NCI-H1436 treated with DMSO at 0.1 percent for 48 hours (cell line): Measurements from ENCODE around the gene UBN2.

ENCODE experiments used
- DNase-seq: peaks from one replicate; lab custom pipeline; 2025; lab: John Stamatoyannopoulos, UW

The UBN2 gene

DNA sequence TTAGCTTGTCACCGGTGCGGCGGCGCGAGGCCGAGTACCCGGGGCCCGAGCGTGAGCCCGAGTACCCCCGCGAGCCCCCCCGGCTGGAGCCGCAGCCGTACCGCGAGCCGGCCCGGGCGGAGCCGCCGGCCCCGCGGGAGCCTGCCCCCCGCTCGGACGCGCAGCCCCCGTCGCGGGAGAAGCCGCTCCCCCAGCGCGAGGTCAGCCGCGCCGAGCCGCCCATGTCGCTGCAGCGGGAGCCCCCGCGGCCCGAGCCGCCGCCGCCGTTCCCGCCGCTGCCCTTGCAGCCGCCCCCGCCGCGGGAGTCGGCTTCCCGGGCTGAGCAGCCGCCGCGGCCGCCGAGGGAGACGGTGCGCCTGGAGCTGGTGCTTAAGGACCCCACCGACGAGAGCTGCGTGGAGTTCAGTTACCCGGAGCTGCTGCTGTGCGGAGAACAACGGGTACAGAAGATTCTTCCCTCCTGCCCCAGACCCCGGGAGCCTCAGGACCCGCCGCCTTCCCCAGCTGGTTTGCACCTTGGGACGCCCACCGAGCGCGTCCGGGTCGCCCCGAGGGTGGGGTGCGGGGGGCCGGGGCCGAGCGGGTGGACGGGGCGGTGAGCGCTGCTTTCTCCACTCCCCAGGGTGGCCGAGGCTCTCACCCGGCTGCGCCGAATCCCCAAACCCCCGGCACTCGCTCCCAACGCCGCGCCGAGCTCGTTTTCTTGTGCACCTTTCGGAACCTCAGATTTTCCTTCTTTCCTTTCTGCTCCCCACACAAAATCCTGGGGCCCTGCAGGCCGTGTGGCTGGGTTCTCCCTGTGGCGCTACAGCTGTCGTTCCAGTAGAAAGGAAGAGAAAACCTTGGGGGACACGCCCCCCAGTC lies 708 bp downstream of the UBN2 start:
- no peak for DNase-seq

DNA sequence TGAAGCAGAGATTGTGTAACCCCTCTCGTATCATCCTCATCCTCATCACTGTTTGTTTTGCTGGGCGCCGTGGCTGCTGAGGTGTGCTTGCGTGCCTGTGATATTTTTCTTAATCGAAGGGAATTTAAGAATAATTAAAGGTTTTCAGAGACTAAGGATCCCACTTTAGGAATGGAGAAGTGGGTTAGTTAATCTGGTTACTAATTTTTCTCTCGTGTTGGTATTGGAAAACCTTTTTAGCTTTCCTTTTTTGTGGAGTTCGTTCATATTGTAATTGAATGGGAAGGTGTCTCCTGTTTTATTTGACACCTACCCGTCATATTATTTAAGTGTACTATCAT lies 1.3 kb downstream of the UBN2 start:
- DNase-seq = no peak

DNA sequence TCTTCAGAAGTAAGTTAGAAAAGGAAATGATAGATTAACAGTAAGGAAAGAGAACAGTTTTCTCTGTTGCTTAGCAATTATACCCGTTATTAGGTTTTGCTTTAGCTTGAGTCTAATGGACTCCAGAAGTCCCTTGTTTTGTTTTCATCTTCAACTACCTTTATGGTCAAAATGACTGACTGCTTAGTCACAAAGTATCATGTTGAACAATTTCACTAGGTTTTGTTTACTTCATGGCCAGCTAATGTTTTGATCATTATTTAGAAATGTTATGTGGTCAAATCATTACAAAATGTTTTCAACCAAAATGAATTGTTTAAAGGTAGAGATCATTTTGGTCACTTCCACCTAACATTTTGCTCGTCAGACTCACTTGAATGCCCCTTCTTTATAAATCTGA lies 1.9 kb downstream of the UBN2 start:
- DNase-seq = no peak

DNA sequence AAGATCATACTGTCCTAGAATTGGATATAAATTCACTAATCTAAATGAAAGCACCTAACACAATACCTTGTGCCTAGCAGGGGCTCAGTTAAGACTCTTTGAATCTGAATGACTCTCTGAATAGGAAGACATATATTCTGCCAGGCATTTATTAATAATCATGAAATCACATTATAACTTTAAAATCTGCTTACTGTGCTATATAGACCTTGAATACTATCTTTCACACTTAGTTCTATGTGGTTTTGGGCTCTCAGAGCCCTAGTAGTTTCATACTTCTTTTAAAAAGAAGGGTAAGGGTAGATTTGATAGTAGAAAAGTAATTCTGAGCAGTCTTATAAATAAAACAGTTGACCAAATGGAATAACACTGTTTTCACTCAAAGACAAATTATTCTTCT lies 10.2 kb downstream of the UBN2 start:
- DNase-seq = no peak

DNA sequence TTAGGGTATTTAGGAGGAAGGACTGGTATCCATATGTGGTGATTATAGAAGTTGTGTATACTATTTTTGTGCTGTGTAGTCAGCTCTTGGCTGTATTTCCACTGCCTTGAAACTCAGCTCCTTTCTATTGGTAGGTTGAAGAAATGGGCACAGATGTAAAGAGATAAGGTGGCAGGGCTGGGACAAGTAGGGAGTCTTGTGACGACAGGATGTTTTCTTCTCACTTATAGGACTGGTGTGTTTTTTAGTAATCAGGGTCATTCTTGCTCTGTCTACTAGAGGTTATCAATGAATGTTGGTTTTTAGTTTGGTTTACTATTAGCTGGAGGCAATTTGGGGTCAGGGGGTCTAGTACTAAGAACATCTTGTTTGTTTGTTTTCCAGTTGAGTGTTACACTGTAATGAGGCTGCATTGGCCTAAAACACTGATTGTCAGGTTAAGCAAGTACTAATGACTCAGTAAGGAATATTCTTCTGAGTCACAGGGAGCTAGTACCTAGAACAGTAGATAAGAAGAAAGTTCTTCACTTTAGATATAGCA lies 11.8 kb downstream of the UBN2 start:
- no peak for DNase-seq

DNA sequence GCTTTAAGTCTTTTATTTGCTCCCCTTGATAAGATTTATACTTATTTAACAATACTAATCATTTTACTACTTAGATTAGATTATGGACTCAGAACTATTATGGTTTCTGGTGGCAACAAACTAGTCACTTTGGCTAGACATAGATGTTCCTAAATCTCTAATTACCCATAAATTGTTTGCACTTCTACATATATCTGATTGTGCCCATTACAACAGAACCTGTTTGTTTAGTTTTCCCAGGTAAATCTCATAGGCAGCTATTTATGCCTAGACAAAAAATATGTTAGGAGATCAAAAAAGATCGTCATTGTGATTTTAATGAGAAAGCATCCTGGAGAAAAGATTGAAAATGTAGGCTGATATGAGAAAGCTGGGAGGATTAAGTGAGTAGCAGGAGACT lies 14.4 kb downstream of the UBN2 start:
- DNase-seq = no peak

DNA sequence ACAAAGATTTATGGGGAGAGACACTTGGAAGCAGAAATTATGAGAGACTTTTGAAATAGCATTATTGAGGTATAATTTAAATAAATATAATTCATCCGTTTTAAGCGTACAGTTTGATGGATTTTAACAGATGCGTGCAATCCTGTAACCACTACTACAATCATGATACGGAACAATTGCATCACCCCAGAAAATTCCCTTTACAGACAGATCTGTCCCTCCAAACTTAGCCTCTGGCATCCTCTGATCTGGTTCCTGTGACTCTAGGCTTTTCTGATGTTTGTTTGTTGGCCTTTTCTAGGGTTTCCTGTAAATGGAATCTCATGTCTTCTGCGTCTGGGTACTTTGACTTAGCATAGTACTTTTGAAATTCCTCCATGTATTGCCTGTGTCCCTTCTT lies 15.5 kb downstream of the UBN2 start:
- DNase-seq = no peak

DNA sequence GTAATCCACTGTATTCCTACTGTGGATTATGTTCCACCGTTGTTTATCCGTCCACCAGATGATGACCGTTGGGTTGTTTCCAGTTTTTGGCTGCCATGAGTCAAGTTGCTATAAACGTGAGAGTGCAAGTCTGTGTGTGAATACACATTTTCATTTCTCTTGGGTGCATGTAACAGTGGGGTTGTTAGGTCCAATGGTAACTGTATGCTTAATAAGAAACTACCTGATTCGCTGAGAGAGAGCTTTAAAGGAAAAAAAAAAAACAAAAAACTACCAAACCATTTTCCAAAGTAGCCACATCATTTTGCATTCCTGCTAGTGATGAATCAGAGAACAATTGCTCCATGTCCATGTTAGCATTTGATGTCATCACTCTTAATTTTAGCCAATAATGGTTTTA lies 15.9 kb downstream of the UBN2 start:
- DNase-seq = no peak

DNA sequence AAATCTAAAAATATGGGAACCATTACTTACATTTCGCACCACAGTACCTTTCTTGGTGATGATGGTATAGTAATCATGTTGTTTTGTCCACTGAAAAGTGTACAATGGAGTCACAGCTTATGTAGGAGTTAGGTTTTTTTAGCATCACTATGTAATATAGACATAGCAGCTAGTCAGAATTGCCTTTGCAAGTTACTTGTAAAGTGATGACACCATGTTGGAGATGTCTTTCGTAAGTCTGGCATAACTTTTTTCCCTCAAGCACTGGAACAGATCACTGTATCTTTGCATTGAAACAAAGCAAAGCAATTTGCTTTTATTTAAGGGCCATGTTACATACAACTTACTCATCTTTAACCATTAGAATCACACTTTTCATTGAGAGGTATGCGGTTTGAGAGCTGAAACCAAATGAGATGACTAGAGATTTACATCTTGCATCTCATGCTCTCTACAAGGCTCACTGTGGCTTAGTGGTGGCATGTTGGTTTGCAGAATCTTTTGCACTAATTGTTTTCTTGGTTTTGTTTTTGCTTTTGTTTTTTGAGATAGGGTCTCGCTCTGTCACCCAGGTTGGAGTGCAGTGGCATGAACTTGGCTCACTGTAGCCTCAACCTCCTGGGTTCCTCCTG lies 18.3 kb downstream of the UBN2 start:
- DNase-seq = no peak

DNA sequence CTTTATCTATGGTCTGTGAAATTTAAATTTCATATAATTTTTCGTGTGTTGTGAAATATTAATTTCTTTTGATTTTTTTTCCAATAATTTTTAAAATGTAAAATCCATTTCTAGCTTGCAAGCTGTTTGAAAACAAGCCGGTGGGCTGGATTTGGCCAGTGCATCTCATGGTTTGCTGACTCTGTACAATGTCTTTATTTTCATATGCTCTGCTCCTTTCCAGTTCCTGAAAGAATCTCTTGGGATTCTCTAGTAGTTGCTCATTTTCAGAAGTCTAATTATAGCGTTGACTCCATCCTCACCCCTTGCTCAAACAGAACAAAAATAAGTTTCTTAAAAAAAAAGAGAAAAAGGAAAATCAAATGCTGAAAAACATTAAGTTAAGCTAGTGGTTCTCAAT lies 21.4 kb downstream of the UBN2 start:
- no peak for DNase-seq

DNA sequence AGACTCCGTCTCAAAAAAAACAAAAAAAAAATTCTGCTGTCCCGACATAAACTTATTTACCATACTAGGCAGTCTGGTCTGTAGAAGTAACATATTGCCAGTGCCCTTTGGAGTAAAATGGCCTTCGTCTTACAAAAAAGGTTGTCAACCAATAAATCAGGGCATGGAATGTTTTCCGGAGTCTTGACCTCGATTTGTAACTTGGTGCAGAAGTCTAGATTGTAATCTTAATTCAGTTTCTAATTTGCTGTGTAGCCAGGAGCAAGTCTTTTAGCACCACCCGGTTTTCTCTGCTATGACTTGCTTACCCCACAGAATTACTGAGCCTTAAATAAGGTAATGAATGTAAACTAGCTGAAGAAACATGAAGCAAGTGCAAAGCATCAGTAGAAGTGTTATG lies 23.2 kb downstream of the UBN2 start:
- no peak for DNase-seq

DNA sequence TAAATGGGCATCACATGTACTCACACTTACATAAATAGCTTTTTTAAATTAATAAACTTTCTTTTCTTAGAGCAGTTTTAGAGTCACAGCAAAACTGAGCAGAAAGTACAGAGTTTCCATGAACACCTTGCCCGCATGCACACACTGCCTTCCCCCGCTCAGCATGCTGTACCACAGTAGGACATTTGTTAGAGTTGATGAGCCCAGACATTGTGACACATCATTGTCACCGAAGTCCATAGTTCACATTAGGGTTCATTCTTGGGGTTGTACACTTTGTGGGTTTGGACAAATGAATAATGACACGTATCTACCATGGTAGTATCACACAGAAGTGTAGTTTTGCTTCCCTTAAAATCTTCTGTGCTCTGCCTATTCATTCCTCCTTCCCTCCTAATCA lies 23.7 kb downstream of the UBN2 start:
- DNase-seq = no peak

DNA sequence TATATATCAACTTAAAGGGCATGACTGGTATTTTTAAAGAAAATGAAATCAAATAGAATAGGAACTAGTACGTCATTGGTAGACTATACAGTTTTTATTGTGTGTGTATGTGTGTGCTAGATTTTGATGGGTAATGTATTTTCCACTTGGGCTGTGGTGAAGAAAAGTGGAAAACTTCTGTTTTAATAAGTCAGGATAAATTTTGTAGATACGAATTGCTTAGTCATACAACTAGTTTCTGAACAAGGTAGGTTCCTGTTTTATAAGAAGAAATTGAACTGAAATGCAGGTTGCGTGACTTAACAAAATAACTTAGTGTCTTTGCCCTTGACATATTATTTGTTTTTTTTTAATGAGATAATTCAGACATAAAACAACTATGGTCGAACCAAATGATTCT lies 24.3 kb downstream of the UBN2 start:
- no peak for DNase-seq

DNA sequence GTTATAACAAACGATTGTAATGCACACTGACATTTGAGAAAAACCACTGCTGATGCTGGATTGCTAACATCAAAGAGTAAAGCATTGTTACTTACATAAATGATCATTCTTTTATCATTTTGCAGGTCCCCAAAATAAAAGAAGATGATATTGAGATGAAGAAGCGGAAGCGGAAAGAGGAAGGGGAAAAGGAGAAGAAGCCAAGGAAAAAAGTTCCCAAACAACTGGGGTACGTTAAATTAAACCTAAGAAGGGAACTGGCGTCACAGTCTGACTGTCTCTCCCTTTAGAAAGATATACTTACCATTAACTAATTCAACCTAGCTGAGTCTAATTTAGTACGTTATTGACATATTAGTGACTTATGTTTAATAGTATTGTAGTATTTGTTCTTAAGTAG lies 28.1 kb downstream of the UBN2 start:
- DNase-seq = no peak

DNA sequence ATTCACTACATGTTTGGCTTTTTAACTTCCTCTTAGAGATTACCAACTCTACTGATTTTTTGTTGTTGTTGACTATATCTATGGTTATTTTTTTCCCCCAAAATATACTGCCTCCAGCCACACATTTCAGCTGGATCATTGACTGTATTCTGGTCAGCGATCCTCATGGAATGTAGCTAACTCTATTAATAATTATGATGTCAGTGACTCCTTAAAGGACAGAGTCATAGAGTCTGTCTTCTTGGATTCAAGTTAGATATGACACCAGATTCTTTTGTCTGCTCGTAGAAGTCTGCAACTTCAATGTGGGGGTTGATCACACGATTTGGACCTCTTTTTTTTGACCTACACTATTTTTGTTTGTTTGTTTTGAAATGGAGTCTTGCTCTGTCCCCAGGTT lies 33.2 kb downstream of the UBN2 start:
- DNase-seq = no peak

DNA sequence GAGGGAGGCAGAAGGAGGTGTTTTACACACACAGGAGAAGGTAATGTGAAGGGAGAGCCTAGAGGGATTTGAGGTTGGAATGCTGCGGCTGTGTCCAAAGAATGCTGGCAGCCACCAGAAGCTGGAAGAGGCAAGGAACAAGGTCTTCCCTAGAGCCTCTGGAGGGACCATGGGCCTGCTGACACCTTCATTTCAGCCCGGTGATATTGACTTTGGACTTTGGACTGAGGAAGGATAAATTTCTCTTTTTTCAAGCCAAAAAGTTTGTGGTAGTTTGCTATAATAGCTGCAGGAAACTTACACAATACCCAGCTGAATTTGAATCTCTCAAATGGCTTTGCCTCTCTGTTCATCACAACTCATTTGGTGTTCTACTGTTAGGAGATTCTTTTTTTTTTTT lies 34.6 kb downstream of the UBN2 start:
- DNase-seq = no peak

DNA sequence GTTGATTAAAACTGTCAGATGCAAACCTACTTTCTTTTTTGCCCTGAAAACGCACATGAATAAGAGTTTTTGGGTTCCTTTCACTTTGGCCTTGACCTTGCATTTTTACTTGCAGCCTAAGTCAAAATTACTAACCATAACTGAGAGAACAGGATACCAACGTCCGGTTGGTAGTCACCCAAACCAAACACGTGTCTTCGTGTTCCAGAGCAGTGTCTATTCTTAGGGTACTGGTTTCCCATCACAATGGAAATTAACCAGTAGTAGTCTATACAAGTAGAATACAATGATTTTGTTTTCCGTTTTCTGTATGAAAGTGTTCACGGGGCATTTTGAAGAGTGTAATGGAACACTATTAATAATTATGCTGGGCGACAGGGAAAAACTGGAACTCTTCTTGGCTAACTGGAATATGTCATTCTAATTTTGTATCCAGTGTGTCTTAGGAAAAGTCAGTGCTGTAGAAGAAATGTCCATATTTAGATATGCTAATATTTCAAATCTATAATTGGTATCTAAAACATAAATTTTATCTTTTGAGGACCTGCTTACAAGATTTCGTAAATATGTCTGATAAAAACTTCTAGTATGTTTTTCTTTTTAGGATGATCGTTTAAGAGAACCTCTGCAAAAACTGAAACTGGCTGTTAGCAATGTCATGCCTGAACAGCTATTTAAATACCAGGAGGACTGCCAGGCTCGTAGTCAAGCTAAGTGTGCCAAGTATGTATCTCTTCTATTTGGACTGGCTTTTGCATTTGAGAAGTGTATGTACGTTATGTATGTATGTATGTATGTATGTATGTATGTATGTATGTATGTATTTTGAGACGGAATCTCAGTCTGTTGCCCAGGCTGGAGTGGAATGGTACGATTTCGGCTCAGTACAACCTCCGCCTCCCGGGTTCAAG lies 40.9 kb downstream of the UBN2 start:
- DNase-seq = no peak

DNA sequence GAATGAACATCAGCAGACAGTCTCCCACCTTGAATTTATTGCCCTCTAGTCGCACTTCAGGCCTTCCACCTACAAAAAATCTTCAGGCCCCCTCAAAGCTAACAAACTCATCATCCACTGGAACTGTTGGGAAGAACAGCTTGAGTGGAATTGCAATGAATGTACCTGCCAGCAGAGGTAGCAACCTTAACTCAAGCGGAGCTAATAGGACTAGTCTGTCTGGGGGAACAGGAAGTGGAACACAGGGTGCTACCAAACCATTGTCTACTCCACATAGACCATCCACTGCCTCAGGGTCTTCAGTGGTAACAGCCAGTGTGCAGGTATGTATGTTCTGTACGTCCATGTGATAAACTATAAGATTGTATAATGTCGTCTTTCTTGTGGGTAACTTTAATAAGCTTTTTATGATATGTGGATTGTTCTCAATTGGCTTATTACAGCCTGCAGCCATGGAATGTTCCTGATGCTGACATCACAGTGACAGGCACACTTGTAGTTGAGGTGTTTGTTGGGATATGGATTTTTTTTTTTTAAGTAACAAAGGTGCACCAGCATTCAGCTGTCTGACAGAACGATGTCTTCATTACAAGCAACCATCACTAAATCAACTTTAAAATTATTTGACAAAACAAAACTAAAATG lies 53.3 kb downstream of the UBN2 start:
- DNase-seq = no peak

DNA sequence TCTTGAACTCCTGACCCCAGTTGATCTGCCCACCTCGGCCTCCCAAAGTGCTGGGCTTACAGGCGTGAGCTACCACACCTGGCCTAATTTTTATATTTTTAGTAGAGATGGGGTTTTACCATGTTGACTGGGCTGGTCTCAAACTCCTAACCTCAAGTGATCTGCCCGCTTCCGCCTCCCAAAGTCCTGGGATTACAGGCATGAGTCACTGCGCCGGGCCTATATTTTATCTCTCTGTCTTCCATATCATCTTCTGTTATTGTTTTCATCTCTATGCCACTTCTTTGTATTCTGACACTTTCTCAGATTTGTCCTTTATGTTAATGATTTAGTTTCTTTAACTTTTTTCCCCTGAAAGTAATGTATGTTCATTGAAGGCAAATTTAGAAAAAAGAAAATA lies 55.1 kb downstream of the UBN2 start:
- DNase-seq = no peak

DNA sequence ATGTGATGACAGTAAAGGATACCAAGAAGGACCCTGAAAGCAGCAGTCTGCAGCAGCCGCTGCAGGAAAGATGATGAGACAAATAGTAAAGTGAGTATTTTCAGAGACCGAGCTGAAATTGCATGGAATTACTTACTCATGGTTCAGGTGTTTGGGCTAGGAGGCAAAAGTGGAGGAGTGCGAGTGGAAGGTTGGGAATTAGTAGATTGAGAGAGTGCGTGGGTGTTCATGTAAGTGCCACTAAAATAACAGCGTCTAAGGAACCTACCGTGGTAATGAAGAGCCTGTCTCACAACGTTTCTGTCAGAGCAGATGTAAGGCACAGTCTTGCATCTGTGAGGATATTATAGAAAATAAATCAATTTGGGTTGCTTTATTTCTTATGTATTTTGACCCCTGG lies 61.8 kb downstream of the UBN2 start:
- DNase-seq = no peak

DNA sequence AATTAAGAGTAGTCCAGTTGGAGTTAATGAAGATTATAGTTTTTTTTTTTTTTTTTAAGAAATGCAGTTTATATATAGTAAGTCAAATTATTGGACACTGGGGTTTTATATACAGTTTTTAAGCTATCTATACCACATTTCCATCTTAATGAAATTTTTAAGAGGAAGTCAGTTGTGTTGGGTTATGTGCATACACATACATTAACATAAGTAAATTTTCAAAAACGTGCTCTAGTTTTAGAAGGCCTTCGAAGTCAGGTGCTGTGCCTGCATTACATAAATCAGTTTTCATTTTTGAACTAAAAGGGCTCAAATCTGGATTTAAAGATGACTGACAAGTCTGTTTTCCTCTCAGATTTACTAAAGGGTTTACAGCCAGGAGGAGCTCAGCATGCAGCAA lies 62.5 kb downstream of the UBN2 start:
- no peak for DNase-seq

DNA sequence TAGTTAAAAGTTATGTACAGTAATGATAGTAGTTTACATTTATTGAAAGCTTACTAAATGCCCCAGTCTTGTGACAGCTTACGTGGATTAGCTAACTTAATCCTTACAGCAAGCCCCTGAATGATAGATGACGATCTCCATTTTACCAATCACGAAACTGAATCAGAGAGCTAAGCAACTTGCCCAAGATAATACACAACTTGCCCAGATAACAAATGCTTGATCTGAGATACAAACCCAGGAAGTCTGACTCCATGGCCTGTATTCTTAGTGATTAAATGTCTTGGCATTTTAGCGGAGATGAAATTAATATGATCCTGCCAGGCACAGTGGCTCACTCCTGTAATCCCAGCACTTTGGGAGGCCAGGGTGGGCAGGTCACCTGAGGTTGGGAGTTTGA lies 63.2 kb downstream of the UBN2 start:
- no peak for DNase-seq
